ENCODE results near the gene UBAC1.

GRCh38 chr9:135893104-135893503, 68.1 kb downstream of the UBAC1 start:
- no peak for TF ChIP-seq GABPA (IDR thresholded peaks at IDR 0.05; ENCODE audit: low read depth)
- no peak for TF ChIP-seq NFXL1 (IDR thresholded peaks at IDR 0.05; ENCODE audit: borderline replicate concordance)
- no peak for TF ChIP-seq CTCF (IDR thresholded peaks at IDR 0.05 in 2 of 3, conservative IDR thresholded peaks at IDR 0.05 in 1 of 3; ENCODE audit: control insufficient read depth in 2 of 3, extremely low read depth in 1 of 3, insufficient read depth in 1 of 3, low read depth in 3 of 3, low read length in 3 of 3)
- no peak for TF ChIP-seq E2F4 (IDR thresholded peaks at IDR 0.05; ENCODE audit: low read depth, low read length)
- TF ChIP-seq POLR2A (IDR thresholded peaks at IDR 0.05; ENCODE audit: low read depth, low read length): no peak
- TF ChIP-seq NR2C2 (IDR thresholded peaks at IDR 0.05; ENCODE audit: borderline replicate concordance, control insufficient read depth, insufficient read length, low read depth): no peak
- no peak for TF ChIP-seq MAX (IDR thresholded peaks at IDR 0.05; ENCODE audit: low read depth, low read length)
- no peak for TF ChIP-seq YY1 (IDR thresholded peaks at IDR 0.05; ENCODE audit: low read depth, low read length)
- TF ChIP-seq REST (IDR thresholded peaks at IDR 0.05; ENCODE audit: low read depth, low read length): no peak
- TF ChIP-seq SUPT20H (IDR thresholded peaks at IDR 0.05; ENCODE audit: borderline replicate concordance, control insufficient read depth, low read depth, low read length): no peak
